PC-9 (cell line): ENCODE measurements around the gene RMND5A.

Source experiments
- CTCF ChIP-seq: fragments of 200-600 bp; sonication (generic); conservative IDR thresholded peaks from 2 replicates; pipeline ENCODE4 v1.6.1; 2017; ENCODE audit warnings: mixed run types, antibody characterized with exemption, mild to moderate bottlenecking, moderate library complexity
- EZH2 ChIP-seq: fragments of 200-600 bp; sonication (generic); IDR thresholded peaks from 2 replicates; pipeline ENCODE4 v1.8.0; 2017; ENCODE audit warnings: antibody characterized with exemption, low read depth

- TF ChIP-seq CTCF (no peak), EZH2 (no peak)
These were observed 65.4 kb downstream of the RMND5A start for GRCh38 chr2:86785456-86785855.
